CD1c-positive myeloid dendritic cell (primary cell): ENCODE results near the gene TANGO6.

Experiments used
- DNase-seq: peaks from one replicate; pipeline ENCODE4 v3.0.0-alpha.2; 2016; ENCODE audit errors: extremely low spot score

TANGO6 gene

DNA sequence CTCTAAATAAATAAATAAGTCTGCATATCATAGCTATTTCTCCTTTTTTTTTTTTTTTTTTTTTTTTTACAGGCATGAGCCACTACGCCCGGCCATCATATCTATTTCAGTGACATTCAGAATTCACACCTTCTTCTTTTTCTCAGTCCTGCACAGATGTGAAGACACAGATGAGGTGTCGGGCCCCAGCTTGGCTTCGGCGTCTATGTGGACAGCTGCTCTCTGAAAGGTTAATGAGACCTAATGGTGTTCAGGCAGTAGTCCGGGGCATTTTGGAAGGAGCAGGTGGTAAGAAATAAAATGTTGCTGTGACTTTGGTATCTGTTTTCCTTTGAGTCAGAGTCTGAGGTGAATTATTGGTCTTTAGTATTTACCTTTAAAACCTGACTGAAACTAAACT lies 23.6 kb downstream of the TANGO6 start:
- no peak for DNase-seq

DNA sequence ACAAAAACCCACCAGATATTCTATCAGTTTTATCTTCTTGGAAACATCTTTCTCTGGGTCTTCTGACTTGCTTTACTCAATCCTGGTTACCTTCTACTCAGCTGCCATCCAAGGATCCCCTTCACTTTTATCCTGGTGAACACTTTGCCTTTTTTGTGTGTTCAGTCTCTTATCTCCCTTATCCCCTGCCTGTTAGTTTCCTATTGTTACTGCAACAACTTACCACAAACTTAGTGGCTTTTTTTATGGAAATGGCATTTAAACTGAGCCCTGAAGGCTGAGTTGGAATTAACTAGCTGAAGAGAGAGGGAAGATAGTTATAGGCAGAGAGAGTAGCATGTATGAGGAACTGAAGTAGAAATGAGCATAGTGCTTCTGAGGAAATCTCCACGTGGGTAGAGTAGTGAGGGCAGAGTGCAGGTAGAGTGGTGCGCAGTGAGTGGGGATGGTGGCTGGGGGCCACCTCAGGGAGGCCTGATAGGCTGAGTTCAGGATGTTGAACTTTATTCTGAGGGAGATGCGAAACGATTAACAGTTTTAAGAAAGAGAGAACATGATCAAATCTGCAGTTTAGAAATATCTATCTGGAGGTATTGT lies 26.3 kb downstream of the TANGO6 start:
- no peak for DNase-seq

DNA sequence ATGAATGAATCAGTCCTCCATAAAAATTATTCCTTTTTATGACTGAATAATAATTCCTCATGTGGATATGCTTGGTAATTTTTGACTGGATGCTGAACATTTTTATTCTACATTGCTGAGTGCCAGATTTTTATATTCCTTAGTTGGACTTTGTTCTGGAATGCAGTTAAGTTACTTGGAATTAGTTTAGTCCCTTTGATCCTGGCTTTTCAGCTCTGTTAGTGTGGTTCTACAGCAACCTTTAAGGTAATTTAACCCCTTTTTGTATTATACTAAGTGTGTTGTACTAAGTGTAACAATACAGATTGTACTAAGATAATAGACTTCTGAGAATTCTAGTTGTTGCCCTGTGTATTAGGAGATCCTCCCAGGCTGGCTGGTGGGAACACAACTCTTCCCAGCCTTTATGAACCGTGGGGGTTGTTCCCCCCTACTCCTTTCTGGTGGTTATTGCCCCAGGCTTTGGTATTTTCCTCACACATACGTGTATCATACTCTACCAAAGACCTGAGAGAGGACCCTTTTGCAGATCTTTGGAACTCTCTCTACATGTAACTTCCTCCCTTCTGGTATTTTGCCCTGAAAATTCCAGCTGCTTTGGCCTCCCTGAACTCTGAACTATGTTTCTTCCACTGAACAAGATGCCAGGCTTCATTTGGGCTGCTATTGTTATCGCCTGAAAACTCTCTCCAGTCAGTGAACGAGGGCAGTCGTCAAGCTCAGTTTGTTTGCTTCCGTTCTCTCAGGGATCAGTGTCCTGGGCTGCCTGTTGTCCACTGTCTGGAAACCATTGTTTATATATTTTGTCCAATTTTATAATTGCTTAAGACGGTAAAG lies 30.5 kb downstream of the TANGO6 start:
- DNase-seq = no peak

DNA sequence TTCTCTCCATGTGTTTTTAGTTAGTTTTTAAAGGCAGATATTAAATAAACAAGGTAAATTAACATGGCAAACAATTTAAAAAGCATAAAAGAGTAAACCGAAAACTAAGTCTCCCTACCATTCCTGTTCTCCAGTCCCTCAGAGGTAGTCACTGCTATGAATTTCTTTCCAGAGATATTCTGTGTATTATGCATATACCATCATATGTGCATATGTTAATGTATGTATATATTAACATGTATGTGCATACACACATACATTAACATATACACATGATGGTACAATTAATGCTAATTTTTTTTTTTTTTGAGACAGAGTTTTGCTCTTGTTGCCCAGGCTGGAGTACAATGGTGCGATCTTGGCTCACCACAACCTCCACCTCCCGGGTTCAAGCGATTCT lies 32.5 kb downstream of the TANGO6 start:
- DNase-seq = no peak

DNA sequence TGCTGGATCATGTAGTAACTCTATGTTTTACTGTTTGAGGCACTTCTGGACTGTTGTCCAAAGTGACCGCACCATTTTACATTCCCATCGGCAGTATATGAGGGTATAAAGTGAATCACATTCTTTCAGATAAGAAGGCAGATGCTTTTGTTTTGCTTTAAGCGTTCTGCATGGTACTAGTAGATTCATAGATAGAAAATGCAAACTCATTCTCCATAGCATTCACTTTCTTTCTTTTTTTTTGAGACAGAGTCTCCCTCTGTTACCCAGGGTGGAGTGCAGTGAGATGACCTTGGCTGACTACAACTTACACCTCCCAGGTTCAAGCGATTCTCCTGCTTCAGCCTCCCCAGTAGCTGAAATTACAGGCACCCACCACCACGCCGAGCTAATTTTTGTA lies 40.4 kb downstream of the TANGO6 start:
- DNase-seq = no peak

DNA sequence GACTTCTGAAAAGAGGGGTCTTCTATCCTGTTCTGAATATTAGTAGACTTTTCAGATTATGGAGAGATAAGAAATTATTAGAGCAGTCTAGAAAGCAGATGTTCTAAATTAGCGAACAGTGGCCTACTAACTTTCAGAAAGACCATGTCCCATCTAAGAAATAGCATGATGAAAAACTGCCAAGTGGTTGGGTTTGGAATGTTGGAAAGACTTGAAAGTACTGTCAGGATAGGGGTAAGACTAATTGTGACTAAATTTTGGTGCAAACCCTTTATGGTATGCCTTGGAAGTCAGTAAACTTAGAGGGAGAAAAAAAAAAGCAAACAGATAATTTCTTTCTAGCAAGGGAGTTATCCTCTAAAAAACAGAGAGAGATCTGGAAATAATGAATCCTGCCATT lies 41.1 kb downstream of the TANGO6 start:
- DNase-seq = no peak

DNA sequence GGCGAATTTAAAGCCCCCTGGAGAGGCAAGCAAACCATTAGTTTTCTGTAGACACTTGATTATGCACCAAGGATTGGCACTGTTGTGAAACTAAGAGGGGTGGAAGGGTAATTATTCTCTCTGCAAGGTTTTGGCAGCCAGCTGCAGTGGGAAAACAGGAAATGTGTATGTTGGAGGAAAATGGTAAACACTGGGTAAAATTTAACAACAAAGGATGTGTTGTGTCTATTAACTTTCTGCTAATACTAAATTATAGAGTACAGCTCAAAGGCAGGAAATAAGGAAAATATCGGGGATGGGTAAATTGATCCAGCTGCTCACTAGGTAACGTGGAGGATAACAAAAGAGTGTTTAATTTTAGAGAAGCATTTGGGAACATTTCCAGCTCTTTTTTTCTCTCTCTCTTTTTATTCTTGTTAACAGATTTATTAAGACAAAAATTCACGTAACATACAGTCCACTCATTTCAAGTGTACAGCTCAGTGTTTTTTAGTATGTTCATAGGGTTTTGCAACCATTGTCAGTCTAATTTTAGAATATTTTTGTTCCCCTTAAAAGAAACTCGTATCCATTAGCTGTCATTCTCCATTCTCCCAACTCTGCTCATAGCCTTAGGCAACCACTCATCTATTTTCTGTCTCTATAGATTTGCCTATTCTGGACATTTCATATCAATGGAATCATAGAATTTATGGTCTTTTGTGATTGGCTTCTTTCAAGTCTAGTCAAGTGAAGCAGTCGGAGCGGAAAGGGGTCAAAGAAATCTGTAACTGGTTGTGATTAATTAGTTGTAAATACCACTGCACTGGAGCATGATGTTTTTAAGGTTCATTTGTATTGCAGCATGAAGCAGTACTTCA lies 41.8 kb downstream of the TANGO6 start:
- DNase-seq = no peak

DNA sequence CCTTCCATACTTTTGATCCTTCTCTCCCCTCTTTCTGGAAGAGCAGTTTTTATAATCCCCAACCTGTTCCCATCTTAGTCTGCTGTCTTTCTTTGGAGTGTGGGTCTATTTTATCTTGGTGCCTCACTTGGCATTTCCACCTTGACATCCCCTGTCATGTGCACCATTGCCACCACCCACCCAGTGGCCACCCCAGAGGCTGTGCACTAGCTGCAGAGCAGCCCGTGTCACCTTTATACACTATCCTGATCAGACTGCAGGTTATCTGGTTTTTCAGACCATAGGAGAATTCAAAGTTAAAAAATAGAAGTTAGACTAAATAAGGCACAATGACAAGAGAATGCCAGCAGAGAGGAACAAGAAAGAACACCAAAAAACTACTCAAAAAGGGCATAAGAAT lies 43.8 kb downstream of the TANGO6 start:
- DNase-seq = no peak

DNA sequence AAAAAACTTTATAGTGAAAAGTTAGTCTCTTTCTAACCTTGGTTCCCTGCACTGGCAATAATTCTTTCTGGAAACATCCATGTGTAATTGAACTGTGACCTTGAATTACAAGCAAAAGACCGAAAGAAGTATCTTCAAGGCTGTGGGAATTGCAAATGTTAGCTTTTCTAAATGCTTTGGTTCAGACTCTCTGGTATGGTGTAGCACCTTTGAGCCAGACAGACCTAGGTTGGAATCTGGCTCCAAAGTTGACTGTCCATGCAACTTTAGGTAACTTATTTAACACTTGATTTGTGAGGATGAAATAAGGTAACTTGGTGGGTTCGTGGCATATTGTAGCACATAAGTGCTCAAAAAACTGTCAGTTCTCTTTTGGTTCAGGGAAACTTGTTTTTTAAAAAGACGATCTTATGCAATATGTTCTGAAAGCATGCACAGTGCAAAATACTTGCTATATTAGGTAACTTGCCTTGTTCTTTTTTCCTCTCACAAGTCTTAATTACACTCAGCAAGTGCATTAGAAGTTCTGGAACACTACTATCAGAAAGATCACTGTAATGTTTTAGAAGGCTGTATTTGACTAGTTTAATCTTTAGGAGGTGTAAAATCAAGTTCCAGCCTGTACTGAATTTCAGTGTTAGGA lies 46.3 kb downstream of the TANGO6 start:
- no peak for DNase-seq

DNA sequence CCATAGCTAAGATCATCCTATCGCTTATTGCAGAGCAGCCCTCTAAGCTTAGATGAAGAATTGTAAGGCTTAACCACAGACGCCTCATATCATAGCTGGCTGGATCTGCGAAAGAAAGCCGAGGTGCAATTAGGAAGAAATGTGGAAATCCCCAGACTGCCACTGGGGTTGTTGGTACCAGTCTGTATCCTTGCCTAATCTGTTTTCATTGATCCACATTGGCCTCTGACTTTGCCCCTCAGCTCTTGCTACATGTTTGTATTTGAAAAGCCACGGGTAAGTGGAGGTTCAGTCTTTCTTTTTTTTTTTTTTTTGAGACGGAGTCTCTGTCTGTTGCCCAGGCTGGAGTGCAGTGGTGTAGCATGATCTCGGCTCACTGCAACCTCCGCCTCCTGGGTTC lies 48.9 kb downstream of the TANGO6 start:
- DNase-seq = no peak

DNA sequence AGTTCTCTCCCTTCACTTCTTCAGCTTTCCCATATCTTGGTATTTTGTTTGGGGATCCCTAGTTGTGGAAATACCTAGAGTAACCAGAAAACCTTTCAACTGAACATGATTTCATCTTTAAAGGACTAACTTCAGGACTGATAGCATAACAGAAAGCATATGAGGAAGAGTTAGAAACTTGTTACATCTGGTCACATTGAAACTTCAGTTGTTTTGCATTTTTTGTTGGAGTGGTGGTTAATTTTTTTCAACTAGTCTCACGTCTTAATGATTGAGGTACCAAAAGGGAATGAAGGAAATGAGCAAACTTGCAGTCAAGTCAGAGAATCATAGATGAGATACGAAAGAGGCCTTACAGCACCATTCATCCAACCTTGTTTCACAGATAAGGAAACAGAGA lies 49.6 kb downstream of the TANGO6 start:
- DNase-seq = no peak

DNA sequence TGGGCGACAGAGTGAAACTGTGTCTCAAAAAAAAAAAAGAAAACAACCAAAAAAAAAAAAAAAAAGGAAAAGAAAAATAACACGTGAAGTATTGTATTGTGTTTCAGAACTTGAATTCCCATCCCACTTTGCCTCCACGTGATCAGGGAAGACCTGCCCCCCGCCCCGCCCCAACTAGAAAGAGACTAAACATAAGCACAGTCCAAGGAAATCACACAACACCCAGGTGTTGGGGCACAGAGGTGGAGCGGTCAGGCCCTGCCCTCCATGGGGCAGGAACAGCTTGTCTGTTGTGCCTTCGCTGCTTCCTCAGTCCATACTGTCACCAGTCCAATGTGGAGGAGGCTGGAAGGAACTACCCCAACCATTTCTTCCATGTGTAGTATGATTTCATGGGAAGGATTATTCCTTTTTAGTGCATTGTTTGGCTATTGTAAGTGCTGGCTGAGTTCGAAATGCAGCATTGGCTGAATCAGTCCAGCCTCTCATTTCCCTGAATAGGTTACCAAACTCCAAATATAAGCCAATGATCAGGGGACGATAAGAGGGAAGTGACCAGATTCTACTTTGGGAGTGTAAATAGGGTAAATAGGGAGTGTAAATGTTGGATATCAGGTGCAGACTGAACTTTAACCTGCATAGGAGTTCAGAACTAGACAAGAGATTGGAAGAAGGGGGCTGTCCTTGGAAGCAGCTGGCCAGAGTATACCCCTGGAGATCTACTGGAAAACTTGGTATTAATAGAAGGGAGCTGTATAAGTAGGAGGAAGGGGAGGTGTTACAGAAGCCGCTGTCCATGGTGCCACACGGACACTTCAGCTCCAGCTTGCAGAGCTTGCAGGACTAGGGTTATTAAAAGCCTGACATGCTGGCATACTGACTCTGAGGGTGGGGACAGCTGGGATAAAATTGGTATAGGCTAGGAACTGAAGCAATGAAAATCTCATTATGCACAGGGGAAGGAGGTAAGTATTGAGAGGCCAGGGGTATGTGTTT lies 50.7 kb downstream of the TANGO6 start:
- no peak for DNase-seq

DNA sequence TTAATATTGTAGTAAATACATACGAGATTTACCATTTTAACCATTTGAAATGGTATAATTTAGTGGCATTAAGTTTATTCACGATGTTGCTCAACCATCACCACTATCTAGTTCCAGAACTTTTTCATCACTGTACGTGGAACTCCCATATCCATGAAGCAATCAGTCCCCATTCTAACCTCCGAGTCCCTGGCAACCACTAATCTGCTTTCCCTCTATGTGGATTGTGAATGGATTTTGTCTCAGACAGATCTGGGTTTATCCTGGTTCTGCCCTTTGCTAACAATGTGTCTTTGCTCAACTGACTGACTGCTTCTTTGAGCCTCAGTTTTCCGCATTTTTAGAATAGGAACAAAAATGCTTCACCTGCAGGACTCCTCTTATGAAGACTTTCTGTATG lies 51.4 kb downstream of the TANGO6 start:
- DNase-seq = no peak

DNA sequence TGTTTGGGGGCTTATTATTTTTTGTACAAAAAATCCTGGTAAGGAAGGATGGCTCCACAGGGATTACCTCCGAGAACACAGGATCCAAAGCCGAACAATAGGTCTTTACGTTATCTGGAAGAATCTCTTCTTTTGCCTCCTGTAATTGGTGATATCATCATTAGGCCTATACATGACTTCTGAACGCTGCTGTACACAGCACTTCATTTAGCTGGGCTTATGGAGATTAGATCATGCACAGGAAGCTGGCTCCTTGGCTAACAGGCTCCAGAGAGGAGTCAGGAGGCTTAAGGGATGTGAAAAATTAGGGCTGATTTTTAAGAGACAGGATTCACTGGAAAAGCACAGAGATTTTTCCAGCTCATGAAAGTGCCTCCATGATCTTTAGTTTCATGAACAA lies 54.7 kb downstream of the TANGO6 start:
- no peak for DNase-seq

DNA sequence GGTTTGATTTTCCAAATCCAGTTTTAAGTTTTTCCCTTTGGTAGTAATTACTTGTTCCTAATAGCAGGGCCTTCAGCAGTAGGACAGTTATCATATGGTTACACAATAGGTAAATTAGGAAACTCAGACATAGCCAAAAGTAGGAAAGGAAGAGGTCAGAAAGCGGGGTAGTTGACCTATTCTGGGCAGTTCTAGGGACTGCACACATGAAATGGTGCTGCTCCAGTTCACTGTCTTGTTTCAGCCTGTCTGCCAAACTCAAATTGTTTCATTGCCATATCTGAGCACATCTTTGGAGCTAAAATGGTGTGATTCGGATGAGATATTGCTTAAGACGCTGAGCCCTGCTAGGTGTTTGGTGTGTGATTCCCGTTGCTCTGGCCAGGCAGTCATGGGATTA lies 56.7 kb downstream of the TANGO6 start:
- no peak for DNase-seq

DNA sequence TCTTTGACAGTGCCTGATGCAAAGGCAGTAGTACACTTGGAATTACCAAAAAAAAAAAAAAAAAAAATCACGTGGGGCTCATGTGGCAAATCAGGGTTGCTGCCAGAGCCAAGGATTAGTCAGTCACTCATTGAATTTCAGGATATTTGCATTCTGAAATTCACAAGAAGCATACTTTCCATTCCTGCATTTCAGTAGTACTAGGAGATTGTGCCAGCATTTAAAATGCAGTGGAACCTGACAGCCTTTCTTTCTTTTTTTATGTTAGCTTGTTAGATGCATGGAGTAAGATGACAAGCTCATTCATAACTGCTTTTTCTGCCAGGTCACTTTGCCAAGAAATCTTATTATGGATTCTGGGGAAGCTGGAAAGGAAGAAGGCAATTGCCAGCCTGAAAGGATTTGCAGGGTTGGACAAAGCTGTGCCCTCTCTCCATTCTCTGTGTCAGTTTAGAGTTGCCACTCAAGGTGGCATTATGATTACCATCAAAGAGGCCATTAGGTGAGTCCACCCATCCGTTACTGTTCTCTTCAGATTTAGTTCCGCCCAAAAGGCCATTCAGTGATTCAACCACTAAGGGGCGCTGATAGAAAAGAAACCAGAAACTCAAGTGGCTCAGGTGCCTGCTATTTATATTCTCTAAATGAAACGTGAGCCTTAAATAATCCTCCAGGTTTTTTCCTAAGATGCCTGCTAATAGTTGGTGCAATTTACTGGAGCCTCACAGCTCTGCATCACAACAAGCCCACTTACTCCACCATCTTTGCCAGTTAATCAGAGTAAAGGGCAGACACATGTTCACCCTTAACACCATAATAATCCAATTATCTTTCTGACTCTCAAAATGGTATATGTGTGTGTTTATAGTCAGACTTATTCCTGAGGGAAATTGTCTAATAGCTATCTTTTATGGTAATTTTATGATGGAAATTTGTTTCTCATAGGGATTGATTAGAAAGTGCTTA lies 59.0 kb downstream of the TANGO6 start:
- no peak for DNase-seq

DNA sequence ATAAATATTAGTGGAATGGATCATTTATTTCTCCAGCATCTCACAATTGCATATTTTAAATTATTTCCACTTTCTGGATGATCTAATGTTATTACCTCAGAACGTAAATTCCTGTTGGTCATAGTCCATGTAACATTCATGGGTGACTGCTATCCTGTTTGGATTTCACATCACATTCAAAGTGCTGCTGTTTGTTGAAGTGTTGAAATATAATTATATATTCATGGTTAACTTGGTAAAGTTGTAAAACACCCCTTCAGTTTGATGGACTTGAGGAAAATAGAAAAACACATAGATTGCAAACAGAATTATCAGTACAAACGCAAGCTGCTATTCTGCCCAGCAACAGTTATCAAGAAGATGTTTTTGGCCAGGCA lies 59.6 kb downstream of the TANGO6 start:
- no peak for DNase-seq

DNA sequence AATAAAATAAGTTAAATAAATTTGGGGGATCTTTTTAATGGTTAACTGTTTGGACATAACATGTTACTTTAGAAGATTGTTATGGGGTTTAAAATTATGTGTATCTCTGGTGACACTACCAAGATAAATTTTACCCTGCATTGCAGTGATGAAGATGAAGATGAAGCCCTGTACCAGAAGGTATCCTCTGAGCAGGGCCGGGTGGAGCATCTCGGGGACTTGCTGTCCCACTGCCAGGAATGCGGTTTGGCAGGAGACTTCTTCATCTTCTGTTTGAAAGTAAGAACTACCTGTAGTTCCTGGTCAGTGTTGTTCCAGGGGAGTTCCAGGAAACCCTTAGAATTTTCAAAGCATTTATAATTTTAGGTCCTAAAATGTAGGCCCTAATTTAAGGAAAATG lies 64.0 kb downstream of the TANGO6 start:
- DNase-seq = no peak

DNA sequence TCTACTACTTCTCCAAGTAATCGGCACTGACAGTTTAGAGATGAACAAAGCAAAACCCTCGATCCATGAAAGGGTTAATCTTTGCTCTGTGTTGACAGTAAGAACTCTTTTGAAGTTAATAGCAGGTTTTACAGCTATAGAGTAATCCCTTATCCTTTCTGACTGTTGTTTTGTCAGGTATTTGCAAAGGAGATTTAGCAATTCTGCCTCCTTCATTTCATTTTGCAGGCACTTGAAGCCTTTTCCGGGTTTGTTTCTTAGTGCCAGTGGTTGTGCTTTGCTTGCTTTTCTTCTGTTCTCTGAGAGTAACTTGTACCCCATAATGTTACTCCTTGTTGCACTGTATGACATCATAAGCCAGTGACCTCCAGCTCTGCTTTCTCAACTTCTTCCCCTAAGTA lies 64.5 kb downstream of the TANGO6 start:
- no peak for DNase-seq
